GM04503 (cell line): ENCODE data around the gene PPP1R12B.
A peak's percentile ranks its signal among the peaks of the same experiment; 100 is the strongest.
"Not testable (repeated sequence)": the region's sequence is repeated elsewhere in the genome, so short reads cannot be mapped to it uniquely, and the experiment has no call there.

Experiments
- DNase-seq: peaks from one replicate; pipeline ENCODE4 v3.0.0-alpha.2; 2012; ENCODE audit warnings: low read depth

Gene PPP1R12B

DNA sequence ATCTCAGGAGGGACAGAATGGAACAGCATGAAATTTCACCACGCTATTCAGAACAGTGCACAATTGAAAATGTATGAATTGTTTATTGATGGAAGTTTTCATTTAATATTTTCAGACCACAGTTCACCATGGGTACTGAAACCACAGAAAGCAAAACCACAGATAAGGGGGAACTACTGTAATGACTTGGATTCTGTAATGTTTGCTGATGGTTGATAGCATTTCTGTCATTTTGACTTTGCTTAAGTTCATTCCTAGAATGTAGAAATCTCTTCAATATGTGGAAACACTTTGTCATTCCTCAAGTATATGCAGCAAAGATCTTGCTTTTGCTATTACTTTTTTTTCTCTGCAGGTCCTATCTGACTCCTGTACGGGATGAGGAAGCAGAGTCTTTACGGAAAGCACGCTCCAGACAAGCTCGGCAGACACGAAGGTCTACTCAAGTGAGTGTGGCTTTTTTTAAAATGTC is 139.7 kb downstream of the PPP1R12B start:
- DNase-seq: not testable (repeated sequence)

DNA sequence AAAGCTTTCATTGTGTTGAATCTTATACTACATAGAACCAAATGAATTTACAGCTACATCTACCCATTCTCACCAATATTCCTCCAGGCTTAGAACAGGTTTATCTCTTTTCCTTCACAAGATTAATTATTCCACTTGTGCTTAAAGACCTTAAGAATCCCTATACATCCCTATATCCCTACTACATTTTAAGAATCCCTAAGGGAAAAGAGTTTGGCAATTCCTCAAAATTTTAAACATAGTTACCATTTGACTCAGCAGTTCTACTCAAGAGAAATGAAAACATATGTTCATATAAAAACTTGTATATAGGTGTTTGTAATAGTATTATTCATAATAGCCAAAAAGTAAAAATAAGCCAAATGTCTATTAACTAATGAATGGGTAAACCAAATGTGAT is 140.6 kb downstream of the PPP1R12B start:
- DNase-seq: not testable (repeated sequence)

DNA sequence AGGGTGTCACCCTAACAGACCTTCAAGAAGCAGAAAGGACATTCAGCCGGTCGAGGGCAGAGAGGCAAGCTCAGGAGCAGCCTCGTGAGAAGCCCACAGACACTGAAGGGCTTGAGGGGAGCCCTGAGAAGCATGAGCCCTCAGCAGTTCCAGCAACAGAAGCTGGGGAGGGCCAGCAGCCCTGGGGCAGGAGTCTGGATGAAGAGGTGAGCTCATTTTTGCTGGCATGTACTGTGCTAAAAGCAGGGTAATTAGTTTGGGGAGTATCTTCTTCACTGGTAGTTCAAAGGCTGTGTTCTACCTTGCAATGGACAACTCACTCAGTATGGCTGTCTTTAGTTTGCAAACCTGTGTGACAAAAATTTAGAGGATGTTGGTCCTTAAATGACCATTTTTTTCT is 144.6 kb downstream of the PPP1R12B start:
- DNase-seq: not testable (repeated sequence)

DNA sequence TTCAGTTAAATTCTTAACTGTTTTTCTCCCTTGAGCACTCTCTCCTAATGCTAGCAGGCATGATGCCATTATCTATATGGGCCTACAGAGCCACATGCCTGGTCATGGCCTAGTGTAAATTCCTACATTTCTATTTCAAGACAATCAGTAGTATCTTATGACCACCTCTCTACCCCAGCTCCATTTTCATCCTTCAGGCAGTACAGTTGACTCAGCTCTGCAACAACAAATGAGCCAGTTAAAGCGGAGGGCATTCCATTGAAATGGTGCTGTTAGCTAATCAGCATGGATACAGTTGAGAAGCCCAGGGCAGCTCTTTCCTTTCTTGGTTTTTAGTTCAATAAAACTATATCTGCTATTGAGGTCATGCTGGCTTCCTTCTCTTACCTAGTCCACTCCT is 150.0 kb downstream of the PPP1R12B start:
- no peak for DNase-seq

DNA sequence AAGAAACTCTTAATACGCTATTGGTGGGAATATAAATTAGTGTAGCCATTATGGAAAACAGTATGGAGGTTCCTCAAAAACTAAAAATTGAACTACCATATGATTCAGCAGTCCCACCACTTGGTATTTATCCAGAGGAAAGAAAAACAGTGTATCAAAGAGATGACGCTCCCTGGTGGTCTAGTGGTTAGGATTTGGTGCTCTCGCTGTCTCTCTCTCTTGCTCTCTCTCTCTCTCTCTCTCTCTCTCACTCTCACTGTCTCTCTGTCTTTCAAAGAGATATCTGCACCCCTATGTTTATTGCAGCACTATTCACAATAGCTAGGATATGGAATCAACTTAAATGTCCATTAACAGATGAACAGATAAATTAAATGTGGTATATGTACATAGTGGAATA is 151.5 kb downstream of the PPP1R12B start:
- not testable (repeated sequence) for DNase-seq

DNA sequence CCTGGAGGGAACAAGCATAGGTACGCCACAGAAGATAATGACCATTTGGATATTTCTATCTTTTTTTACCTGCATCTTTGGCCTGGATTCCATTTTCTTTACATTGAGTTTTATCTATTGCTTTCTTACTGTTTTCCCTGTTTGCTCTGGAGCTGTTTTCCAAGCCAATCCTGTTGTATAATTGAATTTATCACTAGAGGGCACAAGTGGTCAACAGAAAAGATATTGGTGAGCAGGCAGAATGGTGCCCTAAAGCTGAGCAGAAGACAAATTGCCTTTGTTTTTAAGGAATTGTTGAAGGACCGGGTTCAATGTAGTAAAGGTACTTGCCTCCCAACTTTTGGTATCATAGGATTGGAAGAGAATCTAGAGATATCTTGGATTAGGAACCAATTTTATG is 152.8 kb downstream of the PPP1R12B start:
- DNase-seq: no peak

DNA sequence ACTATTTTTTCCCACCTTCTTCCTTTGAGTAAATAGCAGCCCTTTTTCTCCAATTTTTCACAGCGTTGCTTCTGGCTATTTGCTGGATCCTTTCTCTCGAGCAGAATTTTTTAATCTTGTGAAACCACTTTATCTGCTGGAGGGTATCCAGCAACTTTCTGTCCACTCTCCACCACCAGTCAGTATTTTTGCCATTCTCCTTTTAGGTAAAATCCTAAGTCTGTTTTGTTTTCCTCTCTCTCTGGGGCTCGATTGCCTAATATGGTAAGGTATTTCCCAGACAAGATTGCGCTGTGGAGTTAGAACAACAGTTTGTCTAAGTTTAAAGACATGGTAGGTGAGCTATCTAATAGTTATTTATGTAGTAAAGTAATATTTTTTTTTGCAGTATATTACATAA is 156.9 kb downstream of the PPP1R12B start:
- peak; percentile 73 for DNase-seq

DNA sequence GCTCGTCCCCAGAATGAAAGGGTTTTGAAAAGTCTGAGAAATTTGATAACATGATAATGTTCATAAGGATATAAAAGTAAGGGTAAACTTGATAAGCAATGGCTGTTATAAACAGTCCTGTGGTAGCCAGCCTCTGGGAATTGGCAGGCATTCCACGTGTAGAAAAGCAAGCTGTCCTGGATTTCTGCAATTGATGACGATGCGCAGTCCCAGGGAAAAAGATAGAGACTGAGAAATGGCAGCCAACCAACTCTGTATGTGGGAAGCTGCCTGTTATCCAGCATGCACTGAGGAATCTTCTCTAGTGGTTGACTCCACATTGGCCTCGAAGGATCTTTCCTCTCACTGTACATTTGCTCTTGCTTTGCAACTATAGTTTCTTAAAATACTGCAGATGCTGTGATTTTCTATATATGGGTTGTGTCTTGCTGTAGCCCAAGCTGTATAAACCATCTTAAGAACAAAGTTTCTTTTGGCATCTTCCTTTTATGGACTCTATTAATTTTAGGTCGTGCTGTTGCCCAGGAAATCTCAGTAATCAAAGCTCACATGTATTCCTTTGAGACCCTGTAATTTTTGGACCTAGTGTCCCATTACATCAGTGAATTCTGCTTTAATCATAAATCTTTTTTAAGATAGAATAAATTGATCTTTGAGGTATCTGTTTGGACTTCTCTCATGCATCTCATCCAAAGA is 157.5 kb downstream of the PPP1R12B start:
- not testable (repeated sequence) for DNase-seq

- not testable (repeated sequence) for DNase-seq
Observed at GRCh38 chr1:202508863-202509262, 160.4 kb downstream of the PPP1R12B start.

- not testable (repeated sequence) for DNase-seq
Observed at GRCh38 chr1:202513875-202514274, 165.4 kb downstream of the PPP1R12B start.

- DNase-seq: no peak
Observed at GRCh38 chr1:202516434-202516877, 168.0 kb downstream of the PPP1R12B start.

- DNase-seq: not testable (repeated sequence)
Observed at GRCh38 chr1:202517146-202517545, 168.6 kb downstream of the PPP1R12B start.

GRCh38 chr1:202518180-202518579 is 169.7 kb downstream of the PPP1R12B start:
- DNase-seq: not testable (repeated sequence)

DNA sequence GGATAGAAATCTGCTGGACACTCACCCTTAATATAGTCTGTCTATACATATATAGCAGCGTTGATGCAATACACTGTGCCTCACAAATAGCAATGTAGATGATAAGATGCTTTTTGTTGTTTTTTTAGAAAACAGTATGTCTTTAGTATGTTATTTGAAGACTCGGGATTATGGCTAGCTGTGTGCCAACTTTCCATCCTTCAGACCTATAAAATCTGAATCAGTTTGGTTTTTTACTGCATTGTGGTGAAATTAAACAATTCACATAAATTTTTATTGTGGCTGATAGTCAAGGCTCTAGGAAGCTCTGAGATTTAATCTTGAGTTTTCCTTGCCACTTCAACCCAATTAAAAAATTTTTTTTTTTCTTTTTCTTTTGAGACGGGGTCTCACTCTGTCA is 170.4 kb downstream of the PPP1R12B start:
- DNase-seq: not testable (repeated sequence)

DNA sequence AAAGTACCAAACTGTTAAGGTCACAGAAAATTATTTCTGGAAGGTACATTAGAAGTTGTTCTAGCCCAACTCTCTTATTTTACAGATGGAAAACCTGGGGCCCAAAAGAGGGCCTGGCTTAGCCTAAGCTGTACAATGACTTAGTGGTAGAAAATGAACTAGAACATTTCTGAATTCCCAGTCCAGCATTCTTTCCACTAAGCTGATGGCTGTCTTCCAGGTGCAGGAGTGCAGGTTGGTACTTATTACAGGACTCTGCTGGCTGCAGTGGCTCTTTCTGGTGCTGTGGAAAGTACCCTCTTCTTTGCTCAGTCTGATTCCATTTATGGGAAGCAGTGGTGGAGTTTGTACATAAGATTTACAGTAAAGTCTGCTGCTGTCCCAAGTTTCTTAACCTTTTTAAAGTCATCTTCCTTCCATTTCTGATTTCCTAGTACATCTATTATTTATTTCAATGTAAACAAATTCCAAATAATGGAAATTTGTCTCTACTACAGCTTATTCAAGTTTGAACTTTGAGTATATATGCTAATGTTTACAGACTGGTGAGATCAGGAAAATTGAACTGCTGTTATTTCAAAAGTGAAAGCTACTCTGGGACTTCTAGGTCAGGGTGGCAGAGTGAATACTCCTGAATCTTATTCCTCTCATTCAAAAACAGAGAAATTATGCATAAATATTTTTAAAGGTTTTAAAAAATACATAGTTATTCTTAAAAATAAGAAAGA is 171.8 kb downstream of the PPP1R12B start:
- not testable (repeated sequence) for DNase-seq

GRCh38 chr1:202520857-202521216 is 172.3 kb downstream of the PPP1R12B start:
- DNase-seq: not testable (repeated sequence)

- not testable (repeated sequence) for DNase-seq
Observed at GRCh38 chr1:202521484-202521883, 173.0 kb downstream of the PPP1R12B start.

DNA sequence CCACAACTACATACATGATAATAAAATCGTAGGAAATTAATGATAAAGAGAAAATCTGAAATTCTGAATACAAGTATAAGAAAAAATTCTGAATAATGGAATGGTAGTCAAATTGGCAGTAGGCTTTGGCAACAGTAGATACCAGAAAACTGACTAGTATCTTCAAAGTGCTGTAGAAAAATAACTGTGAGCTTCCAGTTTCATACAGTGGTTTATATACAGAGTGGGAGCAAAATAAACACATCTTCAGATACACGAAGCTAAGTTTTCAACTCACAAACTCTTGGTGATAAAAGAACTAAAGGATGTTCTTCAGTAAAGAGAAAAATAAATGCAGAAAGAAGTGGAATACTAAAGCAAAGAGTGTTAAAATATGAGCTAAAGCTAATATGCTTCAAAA is 173.4 kb downstream of the PPP1R12B start:
- DNase-seq: no peak

DNA sequence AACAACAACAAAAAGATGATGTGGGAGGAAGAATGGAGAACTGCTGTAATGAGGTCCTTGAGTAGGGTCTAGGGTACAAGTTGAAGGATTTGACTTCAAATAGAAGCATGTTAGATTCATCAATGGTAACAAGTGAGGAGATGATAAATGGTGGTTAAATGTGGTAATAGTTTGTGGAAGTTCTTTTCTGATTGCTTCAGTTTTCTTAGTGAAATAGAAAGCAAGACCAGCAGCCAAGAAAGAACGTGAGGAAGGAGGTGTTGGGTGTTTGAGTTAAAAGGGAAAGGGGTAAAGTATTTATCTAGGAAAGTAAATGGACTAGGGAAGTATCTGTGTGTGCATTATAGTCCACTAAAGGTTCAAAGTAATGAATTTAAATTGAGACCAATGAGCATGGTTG is 177.6 kb downstream of the PPP1R12B start:
- not testable (repeated sequence) for DNase-seq

- not testable (repeated sequence) for DNase-seq
Observed at GRCh38 chr1:202528096-202528722, 179.7 kb downstream of the PPP1R12B start.

GRCh38 chr1:202530686-202531085 is 182.2 kb downstream of the PPP1R12B start:
- DNase-seq: not testable (repeated sequence)

- no peak for DNase-seq
Observed at GRCh38 chr1:202531472-202531811, 182.9 kb downstream of the PPP1R12B start.
